Panc1 (cell line): ENCODE data around the gene CHST15. TPM values are rescaled to one million over a fixed set of nuclear protein-coding genes. Genes with fewer than 3 reads are reported as not detected.

Source experiments
- ATAC-seq: fragments of 200-7000 bp; cut with Tn5 transposase; 2 replicates; pipeline ENCODE4 v1.9.1; 2020; ENCODE audit warnings: mild to moderate bottlenecking, moderate library complexity
- BruUV-seq: library from RNA; stranded (reverse); fragments of 400-500 nt; replicated peaks from 2 replicates; lab custom pipeline; 2021; lab: Mats Ljungman, UMichigan
- CTCF ChIA-PET: fragments of 300-600 bp; sonication (Branson Sonifier 250); formaldehyde crosslinking; loops from one replicate; lab custom pipeline; 2022; ENCODE audit warnings: antibody characterized with exemption; lab: Charles Lee
- POLR2A ChIA-PET: fragments of 300-600 bp; sonication (Branson Sonifier 250); formaldehyde crosslinking; loops from one replicate; lab custom pipeline; 2022; ENCODE audit warnings: antibody characterized with exemption; lab: Charles Lee
- DNase-seq: peaks from one replicate; pipeline ENCODE4 v3.0.0-alpha.2; 2010; ENCODE audit warnings: low read depth, low spot score
- H3K27ac ChIP-seq: 2 replicates; pipeline ENCODE4 v1.5.1; 2011; ENCODE audit warnings: mild to moderate bottlenecking, low read length, inconsistent platforms
- H3K27me3 ChIP-seq: fragments of 200-500 bp; sonication (Bioruptor generic); 2 replicates; pipeline ENCODE4 v1.6.0; 2014; ENCODE audit warnings: low read length, inconsistent platforms; ENCODE audit not compliant: control insufficient read depth, insufficient read depth
- H3K36me3 ChIP-seq: fragments of 200-500 bp; sonication (Bioruptor generic); 2 replicates; pipeline ENCODE4 v1.5.1; 2014; ENCODE audit warnings: inconsistent platforms, mild to moderate bottlenecking, low read length, moderate library complexity; ENCODE audit not compliant: control insufficient read depth, insufficient read depth
- H3K4me1 ChIP-seq: 2 replicates; pipeline ENCODE4 v1.5.1; 2011; ENCODE audit warnings: inconsistent platforms, mild to moderate bottlenecking, low read length, moderate library complexity; ENCODE audit not compliant: control insufficient read depth, insufficient read depth
- H3K4me3 ChIP-seq, 2 experiments: 2 replicates each; pipeline ENCODE4 v1.5.1; 2011 to 2012; ENCODE audit warnings: low read depth in 2 of 2, low read length in 2 of 2, mild to moderate bottlenecking in 2 of 2, inconsistent platforms in 1 of 2, moderate library complexity in 1 of 2
- H3K9me3 ChIP-seq: fragments of 200-500 bp; sonication (Bioruptor generic); 2 replicates; pipeline ENCODE4 v1.5.1; 2014; ENCODE audit warnings: low read depth, mild to moderate bottlenecking, inconsistent platforms, low read length, moderate library complexity; ENCODE audit not compliant: control insufficient read depth, insufficient read depth
- POLR2AphosphoS5 ChIP-seq: IDR thresholded peaks from 2 replicates; pipeline ENCODE4 v1.6.1; 2012; ENCODE audit warnings: mild to moderate bottlenecking, low read depth, low read length, moderate library complexity
- REST ChIP-seq, 2 experiments: IDR thresholded peaks; 2 replicates each; pipeline ENCODE4 v1.6.1; 2011 to 2012; ENCODE audit warnings: low read depth in 2 of 2, control low read depth in 1 of 2, low read length in 1 of 2, mild to moderate bottlenecking in 1 of 2, moderate library complexity in 1 of 2; ENCODE audit not compliant: insufficient read depth in 1 of 2
- SIN3A ChIP-seq: IDR thresholded peaks from 2 replicates; pipeline ENCODE4 v1.6.1; 2012; ENCODE audit warnings: low read depth, mild to moderate bottlenecking, low read length, moderate library complexity, borderline replicate concordance; ENCODE audit not compliant: insufficient read depth
- TCF7L2 ChIP-seq: IDR thresholded peaks from 2 replicates; pipeline ENCODE4 v1.6.1; 2011; ENCODE audit warnings: mild to moderate bottlenecking, low read depth, low read length, inconsistent platforms
- in situ Hi-C: cut with HindIII; loops from 2 replicates; pipeline ENCODE4 v1.10.0; 2016; ENCODE audit warnings: low sequenced_read_pairs, low pct_unique_long_range_greater_than_20kb
- intact Hi-C: fragments of 100-400 bp; cut with micrococcal nuclease; formaldehyde crosslinking; loops from one replicate; pipeline ENCODE4 v1.10.0; 2022; ENCODE audit not compliant: unreplicated experiment
- total RNA-seq: library from RNA; stranded (reverse); gene quantifications from one replicate; pipeline ENCODE4 v1.2.1, GENCODE V29; 2021; ENCODE audit not compliant: unreplicated experiment
- TF ChIP-seq, protein P1 (sequence below): fragments of 450-650 bp; IDR thresholded peaks from 2 replicates; pipeline ENCODE4 v1.5.1; 2017; ENCODE audit warnings: mild to moderate bottlenecking

Gene CHST15
- total RNA-seq, 1 experiment from 2014 or later = 33.2 TPM

DNA sequence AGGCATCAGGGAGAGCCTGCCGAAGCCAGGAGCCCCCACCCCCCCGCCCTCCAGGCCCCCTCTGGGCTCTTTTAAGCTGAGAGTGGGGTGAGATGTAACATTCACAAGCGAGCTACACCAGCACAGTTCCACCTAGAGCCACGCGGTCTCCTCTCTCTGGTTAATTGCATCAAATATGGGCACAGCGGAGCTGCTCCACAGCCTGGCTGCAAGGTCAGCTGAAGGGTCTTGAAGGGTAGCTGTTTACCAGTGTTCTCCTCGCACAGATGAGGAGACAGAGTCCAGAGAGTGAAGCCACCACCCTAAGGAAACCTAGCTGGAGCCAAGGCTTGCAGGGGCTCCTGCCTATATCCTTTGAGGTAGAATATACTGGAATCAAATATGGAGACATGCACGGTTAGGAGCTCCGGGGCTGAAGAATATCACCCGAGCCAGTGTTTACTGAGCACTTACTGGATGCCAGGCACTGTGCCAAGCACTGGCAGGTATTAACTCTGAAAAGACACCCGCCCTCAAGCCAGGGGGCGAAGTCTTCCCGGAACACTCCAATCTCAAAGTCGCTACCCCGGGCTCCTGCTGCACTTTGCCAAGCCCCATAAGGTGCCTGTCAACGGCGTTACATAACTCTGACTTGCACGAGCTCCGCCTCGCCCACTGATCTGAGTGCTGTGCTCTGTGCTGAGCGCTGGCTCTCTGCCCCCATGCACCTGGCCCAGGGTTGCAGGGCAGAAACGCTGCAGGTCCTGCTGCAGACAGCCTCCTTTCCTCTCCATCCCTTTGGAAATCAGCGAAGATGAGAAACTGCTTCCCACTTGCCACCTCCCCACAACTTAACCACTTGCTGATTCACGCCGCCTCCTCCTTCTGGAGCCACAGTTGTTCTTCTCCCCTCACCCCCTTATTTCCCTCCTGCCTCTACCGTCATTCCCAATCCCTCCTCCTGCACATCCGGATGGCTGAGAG is 5.4 kb downstream of the CHST15 start:
- Histone ChIP-seq H3K36me3 (peaks cover 2% of the 10 kb centered on the region; the same call in 1 of the 2 replicates), H3K4me1 (peaks cover 35% of the 10 kb centered on the region), H3K9me3 (no peaks in the 10 kb centered on the region), H3K27ac (no peak overlapping the region), H3K27me3 (no peaks in the 10 kb centered on the region), H3K4me3 (no peak overlapping the region)
- ATAC-seq = no peak
- TF ChIP-seq SIN3A (no peak), POLR2AphosphoS5 (no peak), TCF7L2 (no peak), REST (IDR thresholded peaks at IDR 0.05; ENCODE audit: insufficient read depth in 1 of 2, low read depth in 2 of 2, low read length in 1 of 2) (no peak)
- TF ChIP-seq, protein P1, sequence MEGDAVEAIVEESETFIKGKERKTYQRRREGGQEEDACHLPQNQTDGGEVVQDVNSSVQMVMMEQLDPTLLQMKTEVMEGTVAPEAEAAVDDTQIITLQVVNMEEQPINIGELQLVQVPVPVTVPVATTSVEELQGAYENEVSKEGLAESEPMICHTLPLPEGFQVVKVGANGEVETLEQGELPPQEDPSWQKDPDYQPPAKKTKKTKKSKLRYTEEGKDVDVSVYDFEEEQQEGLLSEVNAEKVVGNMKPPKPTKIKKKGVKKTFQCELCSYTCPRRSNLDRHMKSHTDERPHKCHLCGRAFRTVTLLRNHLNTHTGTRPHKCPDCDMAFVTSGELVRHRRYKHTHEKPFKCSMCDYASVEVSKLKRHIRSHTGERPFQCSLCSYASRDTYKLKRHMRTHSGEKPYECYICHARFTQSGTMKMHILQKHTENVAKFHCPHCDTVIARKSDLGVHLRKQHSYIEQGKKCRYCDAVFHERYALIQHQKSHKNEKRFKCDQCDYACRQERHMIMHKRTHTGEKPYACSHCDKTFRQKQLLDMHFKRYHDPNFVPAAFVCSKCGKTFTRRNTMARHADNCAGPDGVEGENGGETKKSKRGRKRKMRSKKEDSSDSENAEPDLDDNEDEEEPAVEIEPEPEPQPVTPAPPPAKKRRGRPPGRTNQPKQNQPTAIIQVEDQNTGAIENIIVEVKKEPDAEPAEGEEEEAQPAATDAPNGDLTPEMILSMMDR = no peak
- ChIA-PET CTCF (no interaction called here), POLR2A (no interaction called here)
- intact Hi-C loops (no loop called here), in situ Hi-C loops (no loop called here)
- BruUV-seq = no TSS peak
- DNase-seq = no peak

DNA sequence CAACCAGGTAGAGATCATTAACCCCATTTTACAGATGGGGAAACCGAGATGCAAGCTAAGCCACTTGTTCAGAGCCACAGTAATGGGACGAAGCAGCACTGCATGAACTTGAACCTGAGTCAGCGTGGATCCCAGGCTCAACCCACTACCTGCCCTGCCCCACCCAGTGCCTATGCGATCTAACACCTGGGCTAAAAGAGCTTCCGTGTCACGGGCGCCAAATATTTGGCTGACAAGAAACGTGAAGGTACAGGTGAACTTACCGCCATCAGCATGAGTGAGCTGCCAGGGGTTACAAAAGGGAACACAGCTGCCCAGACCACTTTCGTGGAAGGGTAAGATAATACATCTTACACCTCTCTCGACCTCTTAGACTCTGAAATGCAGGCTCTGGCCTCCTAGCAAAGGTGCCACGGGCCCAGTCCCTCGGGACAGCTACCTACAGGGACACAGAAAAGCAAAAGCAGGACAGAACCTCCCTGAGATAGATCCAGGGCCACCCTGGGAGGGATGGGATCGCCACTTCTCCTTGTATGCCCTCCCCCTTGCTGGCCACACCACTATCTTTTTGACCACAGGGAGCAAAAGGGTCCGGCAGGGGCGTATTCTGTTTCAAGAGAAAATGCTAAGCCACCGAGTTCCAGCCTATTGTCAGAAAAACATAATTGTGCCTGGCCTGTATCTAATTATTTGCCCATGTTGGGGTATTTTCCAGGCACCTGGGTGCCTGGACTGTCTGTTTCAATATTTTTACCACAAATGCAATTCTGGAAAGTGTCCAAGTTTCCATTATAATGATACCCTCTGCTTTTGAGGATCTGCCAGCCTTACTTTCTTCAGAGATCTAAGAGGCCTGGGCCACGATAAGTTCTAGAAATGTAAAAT is 6.4 kb downstream of the CHST15 start:
- ChIA-PET POLR2A (no interaction called here), CTCF (no interaction called here)
- in situ Hi-C loops (no loop called here), intact Hi-C loops (no loop called here)
- no peaks in the 10 kb centered on the region for H3K9me3 ChIP-seq
- H3K4me1 ChIP-seq = peaks cover 35% of the 10 kb centered on the region
- no peak for DNase-seq
- no peak overlapping the region for H3K4me3 ChIP-seq
- peaks cover 1% of the 10 kb centered on the region; the same call in 1 of the 2 replicates for H3K36me3 ChIP-seq
- H3K27ac ChIP-seq = no peak overlapping the region
- no peak for TF ChIP-seq TCF7L2
- TF ChIP-seq SIN3A = no peak
- TF ChIP-seq, protein P1 = no peak
- no peak for TF ChIP-seq REST (IDR thresholded peaks at IDR 0.05; ENCODE audit: insufficient read depth in 1 of 2, low read depth in 2 of 2, low read length in 1 of 2)
- TF ChIP-seq POLR2AphosphoS5 = no peak
- no peaks in the 10 kb centered on the region for H3K27me3 ChIP-seq
- no peak for ATAC-seq
- no TSS peak for BruUV-seq
